ENCODE data around the gene AGBL4.

AGBL4 gene

DNA sequence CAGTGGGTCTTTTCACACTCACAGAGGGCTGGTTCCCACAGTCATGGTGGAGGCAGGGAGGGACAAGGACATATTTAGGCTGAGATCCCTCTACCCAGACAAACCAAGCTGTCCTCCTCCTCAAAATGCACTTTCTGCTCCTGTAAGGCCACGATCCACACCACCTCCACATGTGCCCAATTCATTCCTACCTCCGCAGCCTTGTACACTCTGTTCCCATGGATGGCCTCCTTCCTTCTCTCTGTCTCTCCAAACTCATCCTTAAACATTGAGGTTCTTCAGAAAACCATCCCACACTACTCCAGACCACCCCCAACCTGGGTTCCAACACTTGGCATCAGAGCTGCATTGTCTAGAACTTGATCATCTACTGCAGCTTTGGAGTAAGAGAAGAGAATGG lies 842.7 kb downstream of the AGBL4 start:
- DNase-seq (ENCODE audit: low spot score), result no peak

DNA sequence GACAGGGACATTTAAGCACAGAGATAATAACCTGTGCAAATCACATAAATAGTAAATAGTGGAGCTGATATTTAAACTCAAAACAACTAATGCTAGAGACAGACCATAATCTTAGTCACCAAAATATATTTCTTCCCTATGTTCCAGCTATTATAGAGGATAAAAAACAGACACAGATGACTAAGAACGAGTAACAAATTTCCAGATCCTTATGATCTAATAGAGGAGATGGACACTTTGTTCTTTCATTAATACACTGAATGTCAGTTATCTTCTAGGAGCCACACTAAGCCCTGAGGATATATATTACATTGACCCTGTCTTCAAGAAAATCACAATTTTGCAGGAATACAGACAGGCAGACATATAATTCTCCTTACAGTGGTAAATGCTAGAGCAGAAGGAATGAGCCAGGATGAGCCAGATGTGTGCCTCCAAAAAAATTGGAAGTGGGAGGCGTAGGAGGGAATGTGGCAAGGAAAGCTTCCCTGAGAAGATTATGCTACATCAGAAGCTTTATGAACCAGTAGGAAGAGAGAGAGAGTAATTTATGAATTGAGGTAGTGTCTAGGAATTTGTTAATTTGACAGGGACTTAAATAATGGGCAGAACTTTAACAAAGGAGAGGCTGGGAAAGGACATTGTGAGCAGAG lies 851.7 kb downstream of the AGBL4 start:
- DNase-seq (ENCODE audit: low spot score), result no peak

DNA sequence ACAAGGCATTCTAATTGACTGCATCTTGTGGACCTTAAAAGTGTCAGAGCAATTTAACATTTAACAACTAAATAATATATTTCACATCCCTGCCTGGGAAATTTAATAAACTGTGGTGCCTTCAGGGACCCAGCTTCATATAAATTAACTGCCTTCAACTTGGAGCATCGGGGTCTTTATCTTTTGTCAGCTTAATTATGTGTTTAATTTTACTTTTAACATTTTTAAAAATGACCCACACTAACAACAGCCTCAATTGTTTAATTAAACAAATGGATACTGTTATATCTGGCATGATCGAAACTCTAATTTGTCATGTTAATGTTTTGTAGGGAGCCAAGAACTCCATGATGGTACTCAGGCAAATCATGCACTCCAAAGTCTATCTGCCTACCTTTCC lies 857.7 kb downstream of the AGBL4 start:
- DNase-seq (ENCODE audit: low spot score), result no peak

DNA sequence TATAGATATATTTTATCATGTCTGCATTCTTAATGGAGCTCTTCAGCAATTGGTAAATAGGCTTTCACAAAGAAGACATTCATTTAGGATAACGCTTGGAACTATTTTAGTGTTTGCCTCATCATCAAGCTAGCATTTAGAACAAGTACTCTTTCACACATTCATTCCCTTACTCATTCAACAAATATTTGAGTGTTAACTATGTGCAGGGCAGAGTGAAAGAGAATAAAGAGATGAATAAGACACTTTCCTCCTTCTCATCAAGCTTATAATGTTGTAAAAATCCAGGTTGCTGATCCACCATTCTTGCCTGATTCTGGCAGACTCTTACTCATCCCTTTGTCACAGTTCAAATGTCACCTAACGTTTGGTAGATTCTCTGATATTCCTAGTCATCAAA lies 860.7 kb downstream of the AGBL4 start:
- DNase-seq (ENCODE audit: low spot score), result no peak

DNA sequence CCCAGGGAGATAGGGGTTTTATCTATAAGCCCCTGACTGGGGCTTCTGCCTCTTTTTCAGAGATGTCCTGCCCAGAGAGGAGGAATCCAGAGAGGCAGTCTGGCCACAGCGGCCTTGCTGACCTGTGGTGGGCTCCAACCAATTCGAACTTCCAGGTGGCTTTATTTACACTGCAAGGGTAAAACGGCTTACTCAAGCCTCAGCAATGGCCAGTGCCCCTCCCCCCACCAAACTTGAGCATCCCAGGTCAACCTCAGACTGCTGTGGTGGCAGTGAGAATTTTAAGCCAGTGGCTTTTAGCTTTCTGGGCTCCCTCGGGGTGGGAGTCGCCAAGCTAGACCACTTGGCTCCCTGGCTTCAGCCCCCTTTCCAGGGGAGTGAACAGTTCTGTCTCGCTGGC lies 863.1 kb downstream of the AGBL4 start:
- DNase-seq (ENCODE audit: low spot score), result no peak

DNA sequence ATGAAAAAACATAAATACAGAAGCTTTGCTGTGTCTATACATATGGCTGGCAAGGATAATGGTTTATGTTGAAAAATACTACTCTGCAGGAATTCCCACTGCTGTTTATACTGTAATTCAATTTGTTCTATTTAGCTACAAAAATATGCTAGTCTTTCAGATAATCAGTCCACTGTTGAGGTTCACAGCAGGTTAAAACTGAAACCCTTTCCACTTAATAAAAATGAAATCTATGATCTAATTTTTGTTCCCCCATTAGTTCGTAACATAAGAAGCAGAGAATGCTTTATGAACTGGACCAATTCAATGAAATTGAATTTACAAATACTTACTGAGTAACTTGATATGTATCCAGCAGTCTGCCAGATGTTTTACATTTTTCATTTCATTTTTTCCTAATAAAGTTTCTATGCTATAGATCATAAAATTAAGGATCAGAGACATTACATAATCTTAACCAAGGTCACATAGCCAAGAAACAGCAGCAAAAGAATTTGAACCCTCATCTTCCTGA lies 887.0 kb downstream of the AGBL4 start:
- no peak for DNase-seq (ENCODE audit: low spot score)

DNA sequence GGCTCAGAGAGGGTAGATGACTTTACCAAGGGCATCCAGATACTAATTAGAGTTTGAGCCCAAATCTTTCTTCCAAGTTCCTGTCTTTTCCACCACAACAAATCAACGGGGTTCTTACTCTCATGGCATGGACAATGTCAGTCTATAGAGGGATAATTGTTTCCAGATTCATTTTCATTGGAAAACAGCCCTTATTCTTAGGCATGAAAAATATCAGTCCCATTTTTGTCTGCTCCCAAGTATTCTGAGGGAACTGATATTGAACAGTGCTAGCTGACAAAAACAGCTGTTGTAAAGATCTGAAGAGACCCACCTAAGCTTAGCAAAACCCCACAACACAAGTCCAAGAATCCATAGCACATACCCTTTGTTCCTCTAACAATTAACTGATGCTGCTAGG lies 898.0 kb downstream of the AGBL4 start:
- no peak for DNase-seq (ENCODE audit: low spot score)

DNA sequence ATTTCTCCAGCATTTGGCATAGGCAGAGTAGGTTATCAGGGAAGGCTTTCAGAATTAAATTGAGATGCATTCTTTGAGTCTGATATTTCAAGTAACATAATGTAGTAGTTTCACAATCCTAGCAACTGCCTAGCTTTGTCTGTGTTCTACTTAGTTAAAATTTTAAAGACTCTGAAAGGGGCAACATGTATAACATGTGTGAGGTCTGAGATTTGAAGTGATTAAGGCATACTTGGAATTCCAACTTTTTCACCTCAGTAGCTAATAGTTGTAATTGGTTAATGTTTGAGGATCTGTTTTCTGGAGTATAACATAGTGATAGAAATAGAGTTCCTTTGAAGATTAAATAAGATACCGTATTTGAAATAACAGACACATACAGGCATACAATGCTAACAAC lies 911.8 kb downstream of the AGBL4 start:
- no peak for DNase-seq (ENCODE audit: low spot score)

DNA sequence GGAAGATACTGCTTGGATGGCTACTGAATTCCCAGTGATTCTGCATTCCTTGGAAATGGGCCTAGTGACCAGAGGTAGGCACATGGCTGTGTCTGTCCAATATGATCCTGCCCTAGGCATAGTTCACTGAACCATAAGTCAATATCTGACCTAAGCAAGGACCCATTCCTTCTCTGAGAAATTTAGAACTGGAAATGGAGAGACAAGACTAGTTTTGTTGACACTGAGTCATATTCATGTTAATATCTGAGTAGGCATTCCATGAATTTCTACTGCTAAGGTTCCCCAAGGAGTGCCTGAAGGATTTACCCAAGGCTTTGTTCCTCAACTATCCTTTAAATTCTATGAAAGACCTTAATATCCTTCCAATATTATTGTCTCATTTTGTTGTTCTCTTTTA lies 917.3 kb downstream of the AGBL4 start:
- DNase-seq (ENCODE audit: low spot score), result no peak

DNA sequence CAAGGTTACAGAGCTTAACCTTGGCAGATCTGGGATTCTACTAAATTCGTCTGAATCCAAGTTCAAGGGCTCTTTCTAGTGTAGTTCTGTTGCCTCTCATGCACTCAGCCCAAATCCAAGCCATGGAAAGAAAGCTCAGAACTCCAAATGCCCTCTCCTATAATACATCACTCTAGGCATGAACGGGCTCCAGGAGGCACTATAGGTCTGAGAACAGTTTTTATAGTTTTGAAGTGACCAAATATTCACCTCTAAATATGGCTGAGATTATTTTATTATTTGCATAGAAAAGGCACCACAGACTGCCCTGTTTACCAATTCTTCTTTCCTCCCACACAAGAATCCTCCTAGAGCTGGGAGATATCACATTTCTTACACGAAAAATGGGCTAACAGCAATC lies 919.2 kb downstream of the AGBL4 start:
- no peak for DNase-seq (ENCODE audit: low spot score)

DNA sequence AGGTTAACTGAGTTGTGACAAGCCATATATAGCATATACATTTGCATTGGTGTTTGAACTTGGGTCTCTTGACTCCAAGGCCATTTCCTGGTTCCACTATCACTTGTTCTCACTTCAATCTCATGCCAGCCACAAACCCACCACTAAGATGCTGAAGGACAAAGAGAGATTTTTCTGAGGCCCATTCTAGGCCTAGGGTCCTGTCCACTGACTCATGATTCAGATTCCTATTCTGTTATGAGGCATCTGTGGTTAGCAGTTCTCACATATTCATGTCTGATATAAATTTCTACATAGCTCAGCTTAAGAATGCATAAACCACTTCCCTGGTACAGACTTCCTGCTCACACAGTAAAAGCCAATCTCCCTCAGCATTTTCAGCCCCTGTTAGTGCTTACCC lies 921.0 kb downstream of the AGBL4 start:
- peak; percentile 37 for DNase-seq (ENCODE audit: low spot score)

DNA sequence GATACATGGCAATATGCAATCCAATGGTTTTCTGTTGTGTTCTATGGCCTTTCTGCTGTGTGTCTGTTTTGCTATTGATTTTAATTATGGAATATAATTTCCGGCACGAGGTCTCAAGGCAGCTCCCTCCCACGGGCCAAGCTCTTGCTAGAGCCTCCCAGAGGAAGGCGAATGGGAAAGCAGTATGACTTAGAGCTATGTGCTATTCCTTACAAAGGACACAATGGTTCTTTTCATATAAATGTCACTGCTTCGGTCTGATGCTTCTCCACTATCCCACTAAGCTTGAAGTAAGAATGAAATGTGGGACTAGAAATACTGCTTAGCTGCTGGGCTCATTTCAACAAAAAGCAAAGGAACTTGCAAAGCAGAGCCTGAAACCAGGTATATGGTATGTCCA lies 924.9 kb downstream of the AGBL4 start:
- no peak for DNase-seq (ENCODE audit: low spot score)

DNA sequence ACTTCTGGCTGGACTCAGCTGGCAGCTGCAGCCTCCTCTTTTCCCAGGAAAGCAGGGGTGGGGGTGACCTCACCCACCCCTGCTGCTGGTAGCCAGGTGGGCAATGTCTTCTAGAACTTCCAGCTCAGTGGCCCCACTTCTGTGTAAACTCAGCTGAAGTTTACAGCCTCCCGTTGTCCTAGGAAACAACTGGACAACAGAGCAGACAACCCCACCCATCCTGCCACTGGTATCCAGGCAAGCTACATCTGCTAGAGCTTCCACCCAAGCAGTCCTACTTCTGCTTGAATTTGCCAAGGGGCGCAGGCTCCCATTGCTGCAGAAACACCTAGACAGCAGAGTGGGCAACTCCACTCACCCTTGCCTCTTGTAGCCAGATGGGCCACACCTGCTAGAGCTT lies 937.4 kb downstream of the AGBL4 start:
- no peak for DNase-seq (ENCODE audit: low spot score)

DNA sequence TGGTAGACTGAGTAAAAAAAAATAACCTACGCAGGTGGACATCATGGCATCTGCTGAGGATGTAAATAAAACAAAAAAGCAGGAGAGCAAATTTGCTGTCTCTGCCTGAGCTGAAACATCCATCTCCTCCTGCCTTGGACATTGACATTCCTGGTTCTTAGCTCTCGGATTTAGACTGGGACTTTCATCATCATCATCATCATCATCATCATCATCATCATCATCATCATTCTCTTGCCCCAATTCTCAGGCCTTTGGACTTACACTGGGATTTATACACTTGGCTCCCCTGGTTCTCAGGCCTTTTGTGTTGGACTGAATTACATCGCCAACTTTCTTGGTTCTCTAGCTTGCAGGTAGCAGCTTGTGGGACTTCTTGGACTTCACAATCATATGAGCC lies 938.7 kb downstream of the AGBL4 start:
- DNase-seq (ENCODE audit: low spot score), result no peak

DNA sequence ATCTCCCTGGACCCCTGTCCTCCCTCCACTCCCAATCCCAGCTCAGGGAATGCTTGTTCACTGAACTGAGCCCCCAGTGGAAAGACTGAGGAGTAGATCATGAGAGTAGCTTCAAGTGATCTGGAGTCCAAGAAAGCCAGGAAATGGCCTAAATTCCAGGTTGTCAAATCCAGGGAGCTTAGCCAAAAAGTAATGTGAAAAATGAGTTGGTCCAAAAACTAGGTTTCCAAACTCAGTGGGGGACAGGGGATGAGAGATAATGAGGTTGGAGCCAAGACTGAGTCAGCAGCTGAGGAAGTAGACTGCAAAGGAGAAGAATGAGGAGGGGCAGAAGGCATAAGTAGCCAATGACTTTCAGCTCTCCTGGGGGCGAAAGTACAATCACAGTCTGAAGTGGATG lies 963.0 kb downstream of the AGBL4 start:
- DNase-seq (ENCODE audit: low spot score), result no peak

DNA sequence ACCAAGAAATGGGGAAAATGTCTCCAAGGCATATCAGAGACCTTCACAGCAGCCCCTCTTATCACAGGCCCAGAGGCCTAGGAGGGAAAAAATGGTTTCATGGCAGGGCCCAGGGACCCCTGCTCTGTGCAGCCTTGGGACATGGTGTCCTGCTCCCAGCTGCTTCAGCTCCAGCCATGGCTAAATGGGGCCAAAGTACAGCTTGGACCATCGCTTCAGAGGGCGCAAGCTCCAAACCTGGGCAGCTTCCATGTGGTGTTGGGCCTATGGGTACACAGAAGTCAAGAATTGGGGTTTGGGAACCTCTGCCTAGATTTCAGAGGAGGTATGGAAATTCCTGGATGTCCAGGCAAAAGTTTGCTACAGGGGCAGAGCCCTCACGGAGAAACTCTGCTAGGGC lies 964.7 kb downstream of the AGBL4 start:
- no peak for DNase-seq (ENCODE audit: low spot score)

DNA sequence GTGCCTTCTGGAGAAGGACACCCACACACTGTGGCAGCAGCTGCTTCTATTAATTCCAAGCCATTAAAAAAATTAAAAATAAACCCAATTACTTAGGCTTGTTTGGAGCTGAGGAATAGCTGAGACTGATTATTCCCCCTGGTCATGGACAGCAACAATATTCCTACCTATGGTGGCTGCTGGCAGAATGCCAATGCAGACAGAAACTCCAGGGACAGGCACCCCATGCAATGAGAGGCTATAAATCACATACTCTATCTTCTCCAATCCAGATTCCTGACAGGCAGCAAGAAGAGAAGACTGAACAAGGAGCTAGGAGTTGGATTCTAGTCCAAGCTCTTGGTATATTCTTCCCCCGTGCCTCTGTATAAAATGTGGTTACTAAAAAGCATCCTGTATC lies 971.7 kb downstream of the AGBL4 start:
- no peak for DNase-seq (ENCODE audit: low spot score)

DNA sequence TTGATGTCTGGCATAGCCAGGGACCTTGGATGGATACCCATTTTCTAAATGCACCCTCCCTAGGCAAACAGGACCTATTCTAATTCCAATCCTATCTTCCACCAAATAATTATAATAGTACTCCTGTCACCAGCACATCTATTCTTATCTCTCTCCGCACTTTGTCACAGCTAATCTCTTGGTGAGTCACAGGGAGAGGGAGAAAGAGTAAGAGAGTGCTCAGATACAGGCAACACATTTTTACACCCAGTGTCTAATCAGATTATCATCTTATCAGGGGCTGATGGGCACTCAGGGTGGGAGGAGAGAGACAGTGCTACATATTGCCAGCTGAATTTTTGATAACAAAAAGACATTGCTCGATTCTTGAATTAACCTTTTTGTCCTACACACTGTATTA lies 972.1 kb downstream of the AGBL4 start:
- DNase-seq (ENCODE audit: low spot score), result no peak

DNA sequence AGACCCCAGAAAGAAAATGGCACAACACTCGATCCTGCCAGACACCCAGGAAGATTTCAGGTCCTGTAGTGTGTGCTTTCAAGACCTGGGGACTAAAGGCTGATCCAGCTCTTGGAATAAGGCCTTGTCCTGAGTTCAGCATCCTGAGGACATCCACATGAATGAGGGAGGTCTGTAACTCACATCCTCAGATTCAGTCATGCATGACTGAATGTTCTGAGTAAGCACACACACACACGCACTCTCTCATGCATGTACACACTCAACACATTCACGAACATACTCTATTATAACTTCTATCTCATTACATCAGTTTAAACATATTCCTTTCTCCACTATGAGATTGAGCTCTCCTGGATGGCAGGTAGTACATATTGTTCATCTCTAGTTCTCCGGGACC lies 973.7 kb downstream of the AGBL4 start:
- DNase-seq (ENCODE audit: low spot score), result no peak

DNA sequence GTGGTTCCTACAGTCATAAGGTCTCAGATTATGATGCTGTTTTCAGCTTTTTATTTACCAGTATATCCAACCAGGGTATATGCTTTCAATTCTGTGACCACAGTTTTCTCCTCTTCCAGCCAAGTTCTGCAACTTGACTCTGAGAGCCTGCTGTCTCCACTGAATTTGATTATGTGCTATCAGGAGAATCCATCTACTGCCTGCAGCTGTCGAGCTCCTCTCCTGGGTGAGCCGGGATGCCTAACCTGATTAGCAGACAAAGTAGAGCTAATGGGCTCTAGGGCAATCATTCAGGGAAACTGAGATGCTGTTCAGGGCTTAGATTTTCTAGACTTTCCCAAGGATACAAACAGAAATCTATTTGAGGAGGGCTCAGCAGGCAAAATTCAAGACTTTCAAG lies 975.6 kb downstream of the AGBL4 start:
- no peak for DNase-seq (ENCODE audit: low spot score)

DNA sequence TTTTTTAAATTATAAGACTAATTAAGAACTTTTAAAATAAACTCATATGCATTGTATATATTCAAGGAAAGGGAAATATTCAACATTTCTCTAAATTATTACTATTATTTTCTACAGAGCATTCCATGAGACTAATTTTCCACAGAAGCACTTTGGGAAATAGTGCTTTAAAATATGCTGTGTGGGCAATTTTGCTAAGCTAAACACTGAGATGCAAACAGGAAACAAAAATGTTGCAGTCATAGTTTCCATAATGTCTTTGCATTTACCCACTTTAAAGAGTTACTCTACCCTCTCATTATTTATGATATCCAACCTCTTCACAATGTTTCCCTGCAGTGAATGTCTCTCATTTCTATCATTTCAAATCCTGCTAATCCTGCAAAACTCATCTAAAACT lies 977.4 kb downstream of the AGBL4 start:
- no peak for DNase-seq (ENCODE audit: low spot score)

DNA sequence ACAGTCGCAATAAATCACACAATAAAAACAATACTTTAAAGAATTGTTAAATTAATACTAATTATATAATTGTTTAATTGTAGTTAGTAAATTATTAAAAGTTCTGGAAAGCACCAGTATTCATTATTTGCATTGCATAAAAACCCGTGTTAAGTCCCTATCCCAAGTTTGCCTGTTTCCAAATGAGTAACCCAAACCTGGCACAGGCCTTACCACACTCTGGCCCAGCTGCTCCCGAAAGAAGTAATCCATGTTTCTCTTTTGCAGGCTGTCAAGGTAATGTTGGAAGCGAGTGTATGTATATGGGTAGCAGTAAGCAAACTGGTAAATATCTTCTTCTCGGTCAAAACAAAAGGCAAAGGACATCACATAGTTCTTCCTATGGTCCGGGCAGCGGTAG lies 978.4 kb downstream of the AGBL4 start:
- no peak for DNase-seq (ENCODE audit: low spot score)

DNA sequence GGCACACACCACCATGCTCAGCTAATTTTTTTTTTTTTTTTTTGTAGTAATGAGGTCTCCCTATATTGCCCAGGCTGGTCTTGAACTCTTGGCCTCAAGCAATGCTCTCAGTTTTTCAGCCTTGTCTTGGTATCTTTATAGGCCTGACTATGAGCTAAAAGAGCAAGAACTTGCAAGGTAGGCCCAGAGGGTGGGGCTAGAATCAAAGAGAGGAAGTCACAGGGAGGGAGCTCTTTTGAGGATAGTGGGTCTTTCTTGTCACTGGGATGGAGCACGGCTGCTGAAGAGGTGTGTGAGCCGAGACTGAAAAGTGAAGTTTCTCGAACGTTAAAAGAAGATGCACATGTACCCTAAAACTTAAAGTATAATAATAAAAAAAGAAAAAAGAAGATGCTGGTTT lies 987.1 kb downstream of the AGBL4 start:
- no peak for DNase-seq (ENCODE audit: low spot score)

DNA sequence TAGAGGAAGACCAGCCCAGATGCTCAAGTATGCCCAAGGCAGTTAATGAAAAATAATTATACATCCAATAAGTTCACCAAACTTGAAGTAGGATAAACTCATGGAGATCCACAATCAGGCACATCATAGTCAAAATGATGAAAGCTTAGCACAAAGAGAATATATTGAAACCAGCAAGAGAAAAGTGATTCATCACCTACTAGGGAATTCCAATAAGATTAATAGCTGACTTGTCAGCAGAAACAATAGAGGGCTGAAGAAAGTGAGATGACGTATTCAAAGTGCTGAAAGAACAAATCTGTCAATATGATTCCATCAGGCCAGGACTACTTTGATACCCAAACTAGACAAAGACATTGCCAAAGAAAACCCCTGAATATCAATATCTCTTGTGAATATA lies 995.4 kb downstream of the AGBL4 start:
- no peak for DNase-seq (ENCODE audit: low spot score)

Measured in activated CD4-positive, alpha-beta T cell treated with anti-CD3 and anti-CD28 coated beads, Interleukin-2, Interleukin-4, amounts not matched to agents 100 ng/mL and 50 ng/mL, durations not matched to agents 16 hours and 8 hours (primary cell).